ENCODE measurements around the gene HAGHL.

- TF ChIP-seq CTCF (IDR thresholded peaks at IDR 0.05; ENCODE audit: borderline replicate concordance, extremely low read depth, low read length, poor library complexity, severe bottlenecking) (no peak), EZH2 (IDR thresholded peaks at IDR 0.05; ENCODE audit: borderline replicate concordance, low read depth, low read length, severe bottlenecking) (no peak)
Observed at GRCh38 chr16:680625-680945, 46.3 kb upstream of the HAGHL start.
